ENCODE data around the gene HTD2. TPM values are rescaled to one million over a fixed set of nuclear protein-coding genes. Genes with fewer than 3 reads are reported as not detected.
"Not testable (repeated sequence)": the region's sequence is repeated elsewhere in the genome, so short reads cannot be mapped to it uniquely, and the experiment has no call there.

HTD2 gene
- total RNA-seq, 1 donor from 2014 or later, result 10.5 TPM

DNA sequence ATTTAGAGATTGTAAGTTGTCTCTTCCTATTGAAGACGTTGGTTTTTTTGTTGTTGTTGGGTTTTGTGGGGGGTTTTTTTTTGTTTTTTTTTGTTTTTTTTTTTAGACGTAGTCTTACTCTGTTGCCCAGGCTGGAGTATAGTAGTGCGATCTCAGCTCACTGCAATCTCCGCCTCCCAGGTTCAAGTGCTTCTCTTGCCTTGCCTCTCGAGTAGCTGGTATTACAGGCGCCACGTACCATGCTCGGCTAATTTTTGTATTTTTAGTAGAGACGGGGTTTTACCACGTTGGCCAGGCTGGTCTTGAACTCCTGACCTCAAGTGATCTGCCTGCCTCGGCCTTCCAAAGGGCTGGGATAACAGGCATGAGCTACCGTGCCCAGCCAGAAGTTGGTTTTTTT, 32.8 kb downstream of the HTD2 start:
- Mint-ChIP-seq H3K4me1 (ENCODE audit: low read depth) (peaks cover 44% of the 10 kb centered on the region), H3K36me3 (ENCODE audit: low read depth) (peaks cover 57% of the 10 kb centered on the region)
- not testable (repeated sequence) for H3K4me3 Mint-ChIP-seq (ENCODE audit: low read depth); DNase-seq (ENCODE audit: low spot score); H3K9me3 Mint-ChIP-seq; H3K27me3 Mint-ChIP-seq (ENCODE audit: low read depth); H3K27ac Mint-ChIP-seq
- intact Hi-C loops (cut with micrococcal nuclease), result loop anchor here (10.0 kb wide), 1 partner anchor 46 kb away; no protein-coding TSS in a partner anchor

DNA sequence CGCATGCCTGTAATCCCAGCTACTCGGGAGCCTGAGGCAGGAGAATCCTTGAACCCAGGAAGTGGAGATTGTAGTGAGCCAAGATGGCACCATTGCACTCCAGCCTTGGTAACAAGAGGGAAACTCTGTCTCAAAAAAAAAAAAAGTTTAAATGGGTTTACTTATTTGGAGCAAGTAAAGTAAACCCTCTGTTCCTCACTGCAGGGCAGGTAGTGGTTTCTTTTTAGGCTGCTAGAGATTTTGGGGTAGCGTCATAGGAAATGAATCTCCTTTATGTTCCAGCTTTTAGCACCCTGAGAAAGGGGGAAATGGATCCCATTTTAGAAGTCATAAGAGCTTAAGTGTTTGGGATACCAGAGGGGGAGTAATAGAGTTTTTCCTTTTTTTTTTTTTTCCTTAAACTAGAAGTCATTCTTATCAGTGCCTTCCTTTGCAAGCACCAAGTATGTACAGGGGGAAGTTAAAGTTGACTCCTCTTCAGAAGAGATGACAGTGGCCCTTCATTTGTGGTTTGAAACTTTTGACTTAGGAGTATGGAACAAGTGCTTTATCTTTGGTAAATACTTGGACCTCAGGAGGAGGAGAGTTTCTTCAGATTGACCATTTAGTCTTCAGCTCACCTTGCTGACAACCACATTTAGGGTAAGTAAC, 34.4 kb downstream of the HTD2 start:
- H3K4me3 Mint-ChIP-seq (ENCODE audit: low read depth), result no peak overlapping the region
- peak overlapping the region; percentile 71 for H3K27ac Mint-ChIP-seq
- DNase-seq (ENCODE audit: low spot score), result no peak
- peaks cover 53% of the 10 kb centered on the region for H3K36me3 Mint-ChIP-seq (ENCODE audit: low read depth)
- no peaks in the 10 kb centered on the region for H3K9me3 Mint-ChIP-seq
- intact Hi-C loops (cut with micrococcal nuclease), result no loop called here
- H3K4me1 Mint-ChIP-seq (ENCODE audit: low read depth), result peaks cover 34% of the 10 kb centered on the region
- no peaks in the 10 kb centered on the region for H3K27me3 Mint-ChIP-seq (ENCODE audit: low read depth)

DNA sequence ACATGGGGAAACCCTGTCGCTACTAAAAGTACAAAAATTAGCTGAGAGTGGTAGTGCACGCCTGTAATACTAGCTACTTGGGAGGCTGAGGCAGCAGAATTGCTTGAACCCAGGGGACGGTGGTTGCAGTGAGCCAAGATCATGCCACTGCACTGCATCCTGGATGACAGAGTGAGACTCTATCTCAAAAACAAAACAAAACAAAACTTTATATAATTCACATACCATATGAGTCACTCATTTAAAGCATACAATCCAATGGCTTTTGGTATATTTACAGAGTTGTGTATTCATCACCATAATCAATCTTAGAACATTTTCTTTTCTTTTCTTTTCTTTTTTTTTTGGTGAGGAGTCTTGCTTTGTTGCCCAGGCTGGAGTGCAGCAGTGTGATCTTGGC, 35.1 kb downstream of the HTD2 start:
- H3K4me3 Mint-ChIP-seq (ENCODE audit: low read depth), result no peak overlapping the region
- H3K27ac Mint-ChIP-seq, result peak overlapping the region; percentile 71
- intact Hi-C loops (cut with micrococcal nuclease), result no loop called here
- DNase-seq (ENCODE audit: low spot score), result no peak
- peaks cover 52% of the 10 kb centered on the region for H3K36me3 Mint-ChIP-seq (ENCODE audit: low read depth)
- peaks cover 35% of the 10 kb centered on the region for H3K4me1 Mint-ChIP-seq (ENCODE audit: low read depth)
- H3K27me3 Mint-ChIP-seq (ENCODE audit: low read depth), result no peaks in the 10 kb centered on the region
- no peaks in the 10 kb centered on the region for H3K9me3 Mint-ChIP-seq

DNA sequence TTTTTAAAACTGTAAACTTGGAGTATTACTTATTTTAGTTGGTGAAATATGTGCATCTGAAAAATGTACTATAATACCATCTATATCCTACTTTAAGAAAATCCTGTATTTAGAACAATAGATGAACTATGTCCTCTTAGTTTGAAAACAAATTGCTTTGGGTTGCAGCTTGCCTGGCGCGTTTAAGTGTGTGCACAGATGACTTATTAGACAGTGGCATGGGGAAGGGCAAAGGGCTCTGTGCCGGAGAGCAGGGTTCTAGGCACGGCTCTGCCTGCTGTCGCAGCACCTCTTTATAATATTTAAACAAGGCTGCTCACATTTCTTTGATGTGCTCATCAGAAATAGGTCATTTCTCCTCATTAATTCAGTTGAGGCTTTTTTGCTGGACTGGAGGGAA, 36.4 kb downstream of the HTD2 start:
- H3K4me1 Mint-ChIP-seq (ENCODE audit: low read depth), result peaks cover 34% of the 10 kb centered on the region
- intact Hi-C loops (cut with micrococcal nuclease), result no loop called here
- no peak overlapping the region for H3K27ac Mint-ChIP-seq
- no peak overlapping the region for H3K4me3 Mint-ChIP-seq (ENCODE audit: low read depth)
- no peaks in the 10 kb centered on the region for H3K9me3 Mint-ChIP-seq
- no peak for DNase-seq (ENCODE audit: low spot score)
- no peaks in the 10 kb centered on the region for H3K27me3 Mint-ChIP-seq (ENCODE audit: low read depth)
- H3K36me3 Mint-ChIP-seq (ENCODE audit: low read depth), result peaks cover 52% of the 10 kb centered on the region

DNA sequence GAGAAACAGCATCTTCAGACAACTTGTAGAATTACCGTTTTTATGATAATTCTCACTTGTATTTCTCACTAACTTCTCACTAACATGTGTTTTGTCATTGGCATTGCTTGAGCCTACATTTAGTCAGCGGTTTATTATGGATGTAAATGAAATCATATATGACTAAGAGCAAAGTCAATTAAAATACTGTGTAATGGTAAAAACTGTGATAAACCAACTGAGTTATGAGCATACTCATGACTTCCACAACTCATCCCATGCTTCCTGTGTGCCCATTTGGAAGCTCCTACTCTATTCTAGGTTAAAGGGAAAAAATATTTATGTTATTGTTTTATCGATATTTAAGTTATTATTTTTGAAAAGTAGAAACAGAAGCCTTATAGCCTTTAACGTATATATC, 39.1 kb downstream of the HTD2 start:
- intact Hi-C loops (cut with micrococcal nuclease), result no loop called here
- H3K9me3 Mint-ChIP-seq, result no peaks in the 10 kb centered on the region
- no peaks in the 10 kb centered on the region for H3K27me3 Mint-ChIP-seq (ENCODE audit: low read depth)
- H3K36me3 Mint-ChIP-seq (ENCODE audit: low read depth), result peaks cover 56% of the 10 kb centered on the region
- DNase-seq (ENCODE audit: low spot score), result no peak
- peak overlapping the region; percentile 63 for H3K27ac Mint-ChIP-seq
- H3K4me1 Mint-ChIP-seq (ENCODE audit: low read depth), result peaks cover 52% of the 10 kb centered on the region
- no peak overlapping the region for H3K4me3 Mint-ChIP-seq (ENCODE audit: low read depth)

DNA sequence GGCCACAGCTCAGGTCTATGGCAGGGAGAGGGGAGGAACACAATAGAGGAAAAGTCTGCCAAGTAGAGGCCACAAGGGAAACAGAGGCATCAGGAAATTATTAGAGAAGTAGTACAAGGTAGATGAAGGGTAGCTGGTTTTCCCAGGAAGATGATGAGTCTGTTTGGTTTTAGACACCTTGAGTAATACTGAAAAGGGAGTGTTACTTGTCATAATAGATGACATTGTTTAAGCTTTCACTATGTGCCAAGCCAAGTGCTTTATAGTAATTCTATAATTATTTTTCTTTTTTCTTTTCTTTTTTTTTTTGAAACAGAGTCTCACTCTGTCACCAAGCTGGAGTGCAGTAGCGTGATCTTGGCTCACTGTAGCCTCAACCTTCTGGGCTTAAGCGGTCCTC, 40.0 kb downstream of the HTD2 start:
- DNase-seq (ENCODE audit: low spot score), result no peak
- Mint-ChIP-seq H3K36me3 (ENCODE audit: low read depth) (peaks cover 47% of the 10 kb centered on the region), H3K27ac (peak overlapping the region; percentile 63), H3K4me3 (ENCODE audit: low read depth) (no peak overlapping the region), H3K27me3 (ENCODE audit: low read depth) (no peaks in the 10 kb centered on the region), H3K9me3 (no peaks in the 10 kb centered on the region), H3K4me1 (ENCODE audit: low read depth) (peaks cover 49% of the 10 kb centered on the region)
- intact Hi-C loops (cut with micrococcal nuclease), result loop anchor here (1.0 kb wide), 1 partner anchor 11 kb away; no protein-coding TSS in a partner anchor

DNA sequence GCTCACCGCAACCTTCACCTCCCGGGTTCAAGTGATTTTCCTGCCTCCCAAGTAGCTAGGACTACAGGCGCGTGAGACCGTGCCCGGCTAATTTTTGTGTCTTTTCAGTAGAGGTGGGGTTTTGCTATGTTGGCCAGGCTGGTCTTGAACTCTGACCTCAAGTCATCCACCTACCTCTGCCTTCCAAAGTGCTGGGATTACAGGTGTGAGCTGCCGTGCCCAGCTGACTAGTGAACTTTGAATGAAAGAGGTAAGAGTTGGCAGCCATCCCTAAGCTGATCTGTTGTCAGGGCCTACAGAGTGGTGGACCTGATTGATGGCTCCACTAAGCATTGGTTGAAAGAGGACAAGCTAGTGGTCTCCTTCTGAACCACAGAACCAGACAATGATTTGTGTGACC, 41.7 kb downstream of the HTD2 start:
- no peak for DNase-seq (ENCODE audit: low spot score)
- no peaks in the 10 kb centered on the region for H3K9me3 Mint-ChIP-seq
- peaks cover 49% of the 10 kb centered on the region for H3K36me3 Mint-ChIP-seq (ENCODE audit: low read depth)
- peak overlapping the region; percentile 53 for H3K27ac Mint-ChIP-seq
- H3K4me1 Mint-ChIP-seq (ENCODE audit: low read depth), result peaks cover 60% of the 10 kb centered on the region
- H3K27me3 Mint-ChIP-seq (ENCODE audit: low read depth), result no peaks in the 10 kb centered on the region
- no peak overlapping the region for H3K4me3 Mint-ChIP-seq (ENCODE audit: low read depth)
- intact Hi-C loops (cut with micrococcal nuclease), result no loop called here

DNA sequence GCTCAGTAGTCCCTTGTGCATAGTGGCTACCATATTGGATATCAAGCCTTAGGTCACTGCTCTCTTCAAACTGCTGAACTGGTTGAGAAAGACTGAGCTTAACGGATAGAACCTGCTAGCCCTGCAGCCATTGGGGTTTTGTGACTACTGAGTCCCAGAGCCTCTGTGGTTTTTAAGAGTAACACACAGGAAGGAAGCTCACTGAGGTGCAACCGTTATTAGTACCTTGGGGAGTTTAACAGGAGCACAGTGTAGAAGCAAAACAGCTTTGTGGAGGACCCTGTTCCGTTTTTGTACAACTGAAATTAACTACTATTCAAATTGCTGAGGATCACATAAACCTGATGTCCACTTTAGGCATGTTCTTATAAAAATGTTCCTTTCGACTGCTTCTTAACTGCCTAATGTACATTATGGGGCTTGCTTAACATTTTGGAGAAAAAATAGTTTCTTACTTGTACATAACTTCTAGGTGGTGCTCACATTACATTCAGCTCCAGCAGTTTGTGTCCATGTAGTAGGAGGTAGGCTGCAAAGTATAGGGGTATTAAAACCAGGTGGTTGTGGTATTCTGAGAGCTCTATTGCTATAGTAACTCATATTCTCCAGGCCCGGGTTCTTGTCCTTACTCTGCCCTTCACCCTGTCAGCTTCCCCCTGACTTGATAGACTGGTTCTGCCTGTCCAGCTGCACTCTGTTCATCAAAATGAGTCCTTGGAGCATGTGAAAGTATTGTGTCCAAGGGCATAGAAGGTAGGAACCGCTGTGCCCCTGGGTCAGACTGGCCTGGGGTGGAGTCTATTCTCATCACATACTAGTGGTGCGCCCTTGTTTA, 43.7 kb downstream of the HTD2 start:
- H3K9me3 Mint-ChIP-seq, result no peaks in the 10 kb centered on the region
- peaks cover 46% of the 10 kb centered on the region for H3K36me3 Mint-ChIP-seq (ENCODE audit: low read depth)
- H3K4me1 Mint-ChIP-seq (ENCODE audit: low read depth), result peaks cover 67% of the 10 kb centered on the region
- intact Hi-C loops (cut with micrococcal nuclease), result loop anchor here (10.0 kb wide), 1 partner anchor 85 kb away; no protein-coding TSS in a partner anchor
- peak overlapping the region; percentile 82 for H3K27ac Mint-ChIP-seq
- no peak for DNase-seq (ENCODE audit: low spot score)
- H3K27me3 Mint-ChIP-seq (ENCODE audit: low read depth), result no peaks in the 10 kb centered on the region
- peak overlapping the region; percentile 27 for H3K4me3 Mint-ChIP-seq (ENCODE audit: low read depth)

DNA sequence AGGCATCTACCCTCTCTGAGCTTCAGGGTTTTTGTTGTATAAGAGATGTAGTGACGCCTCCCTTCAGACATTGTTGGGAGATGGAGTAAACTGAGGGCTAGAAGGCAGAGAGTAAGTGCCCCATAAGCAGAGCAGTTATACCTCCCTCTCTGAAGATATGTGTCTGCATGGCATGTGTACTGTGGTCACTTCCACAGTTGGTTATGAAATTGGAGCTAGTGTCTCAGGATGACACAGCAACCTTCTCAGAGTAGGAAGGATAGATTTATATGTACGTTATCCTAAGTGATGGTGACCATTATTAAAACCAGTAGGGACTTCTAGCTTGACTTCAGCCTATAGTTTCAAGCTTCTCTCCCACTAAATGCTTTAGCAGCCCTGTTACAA, 44.3 kb downstream of the HTD2 start:
- H3K36me3 Mint-ChIP-seq (ENCODE audit: low read depth), result peaks cover 46% of the 10 kb centered on the region
- no peaks in the 10 kb centered on the region for H3K27me3 Mint-ChIP-seq (ENCODE audit: low read depth)
- H3K9me3 Mint-ChIP-seq, result no peaks in the 10 kb centered on the region
- H3K27ac Mint-ChIP-seq, result peak overlapping the region; percentile 82
- H3K4me3 Mint-ChIP-seq (ENCODE audit: low read depth), result peak overlapping the region; percentile 27
- intact Hi-C loops (cut with micrococcal nuclease), result loop anchor here (10.0 kb wide), 1 partner anchor 86 kb away; no protein-coding TSS in a partner anchor
- no peak for DNase-seq (ENCODE audit: low spot score)
- peaks cover 72% of the 10 kb centered on the region for H3K4me1 Mint-ChIP-seq (ENCODE audit: low read depth)

DNA sequence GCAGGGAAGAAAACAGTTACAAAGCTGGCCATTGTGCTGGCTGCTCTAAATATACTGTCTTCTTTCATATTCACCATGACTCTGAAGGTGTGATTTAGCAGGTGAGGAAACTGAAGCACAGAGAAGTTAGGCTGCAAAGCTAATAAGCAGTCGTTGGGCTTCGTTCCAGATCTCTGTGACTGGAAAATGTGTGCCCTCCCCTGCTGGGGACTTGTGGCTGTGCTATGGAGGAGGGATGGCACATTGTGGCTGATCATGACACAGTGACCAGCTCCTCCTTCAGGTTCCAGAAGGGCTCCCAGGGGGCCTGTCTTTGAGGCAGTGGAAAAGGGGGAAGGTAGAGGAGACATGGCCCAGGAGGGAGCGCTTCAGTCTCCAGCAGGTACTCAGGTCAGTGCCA, 45.6 kb downstream of the HTD2 start:
- H3K4me3 Mint-ChIP-seq (ENCODE audit: low read depth), result peak overlapping the region; percentile 65

DNA sequence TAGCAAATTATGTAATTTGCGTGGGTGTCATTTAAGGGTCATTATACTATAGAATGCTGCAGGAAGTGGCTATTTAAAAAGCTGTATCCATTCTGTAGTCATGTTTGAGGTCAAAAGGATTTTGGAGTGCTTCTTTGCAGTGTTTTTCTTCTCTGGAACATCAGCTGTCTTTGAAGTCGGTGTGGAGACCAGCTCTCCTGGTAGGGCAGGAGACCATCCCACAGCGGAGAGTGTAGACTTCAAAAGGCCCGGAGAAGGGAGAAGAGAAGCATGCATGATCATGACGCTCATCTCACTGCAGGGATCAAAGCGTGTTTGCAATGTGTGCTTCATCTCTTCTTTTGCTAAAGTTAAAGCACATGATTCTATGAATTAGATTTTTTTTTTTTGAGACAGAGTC, 46.3 kb downstream of the HTD2 start:
- Mint-ChIP-seq H3K27me3 (ENCODE audit: low read depth) (no peaks in the 10 kb centered on the region), H3K9me3 (no peaks in the 10 kb centered on the region), H3K4me1 (ENCODE audit: low read depth) (peaks cover 77% of the 10 kb centered on the region), H3K4me3 (ENCODE audit: low read depth) (peak overlapping the region; percentile 82), H3K36me3 (ENCODE audit: low read depth) (peaks cover 38% of the 10 kb centered on the region), H3K27ac (peak overlapping the region; percentile 87)
- no peak for DNase-seq (ENCODE audit: low spot score)
- intact Hi-C loops (cut with micrococcal nuclease), result loop anchor here (10.0 kb wide), 1 partner anchor 88 kb away; no protein-coding TSS in a partner anchor

More for the DNA sequence above, 45.6 kb downstream of the HTD2 start:
- Mint-ChIP-seq H3K9me3 (no peaks in the 10 kb centered on the region), H3K4me1 (ENCODE audit: low read depth) (peaks cover 76% of the 10 kb centered on the region), H3K27ac (peak overlapping the region; percentile 87), H3K36me3 (ENCODE audit: low read depth) (peaks cover 42% of the 10 kb centered on the region), H3K27me3 (ENCODE audit: low read depth) (no peaks in the 10 kb centered on the region)
- no peak for DNase-seq (ENCODE audit: low spot score)
- intact Hi-C loops (cut with micrococcal nuclease), result loop anchor here (10.0 kb wide), 1 partner anchor 87 kb away; no protein-coding TSS in a partner anchor

DNA sequence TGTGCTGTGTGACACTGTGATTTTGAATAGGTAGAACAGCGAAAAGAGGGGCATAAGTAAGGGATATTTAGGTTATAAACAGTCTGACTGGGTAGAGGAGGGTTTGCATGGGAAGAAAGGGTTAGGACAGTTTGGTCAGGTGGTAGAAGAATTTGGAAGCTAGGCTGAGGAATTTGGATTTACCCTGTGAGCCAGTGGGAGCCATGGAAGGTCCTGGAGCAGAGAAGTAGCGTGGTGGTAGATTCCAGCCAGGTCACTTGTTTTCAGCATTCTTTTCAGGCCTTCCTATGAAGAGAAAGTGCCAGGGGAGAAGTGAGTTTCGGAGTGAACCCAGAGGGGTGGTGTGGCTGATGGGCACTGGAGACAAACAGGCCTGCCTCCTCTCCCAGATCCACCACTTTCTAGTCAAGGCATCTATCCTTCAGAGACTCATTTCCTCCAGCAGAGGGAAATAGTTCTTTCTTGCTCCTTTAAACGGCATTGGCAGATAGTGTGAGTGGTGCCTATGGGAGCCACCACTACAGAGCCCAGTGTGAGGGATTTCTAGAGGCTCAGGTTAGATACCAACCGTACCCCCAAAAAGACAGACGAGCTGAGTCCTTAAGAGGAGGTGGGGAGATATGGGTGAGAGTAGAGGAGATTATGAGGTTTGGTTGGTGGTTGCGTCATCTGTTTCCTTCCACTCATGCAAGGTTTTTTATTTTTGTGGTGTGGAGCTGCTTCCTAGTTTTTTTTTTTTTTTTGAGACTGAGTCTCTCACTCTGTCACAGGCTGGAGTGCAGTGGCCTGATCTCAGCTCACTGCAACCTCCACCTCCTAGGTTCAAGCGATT, 47.6 kb downstream of the HTD2 start:
- Mint-ChIP-seq H3K27ac (peak overlapping the region; percentile 97), H3K27me3 (ENCODE audit: low read depth) (no peaks in the 10 kb centered on the region), H3K36me3 (ENCODE audit: low read depth) (peaks cover 26% of the 10 kb centered on the region), H3K4me3 (ENCODE audit: low read depth) (peak overlapping the region; percentile 82), H3K9me3 (no peaks in the 10 kb centered on the region), H3K4me1 (ENCODE audit: low read depth) (peaks cover 80% of the 10 kb centered on the region)
- intact Hi-C loops (cut with micrococcal nuclease), result loop anchor here (10.0 kb wide), 1 partner anchor 89 kb away; no protein-coding TSS in a partner anchor
- DNase-seq (ENCODE audit: low spot score), result peak; percentile 46

Measured in activated T-helper 2 cell treated with anti-CD3 and anti-CD28 coated beads, Interferon-gamma antibody, Interleukin-2, Interleukin-4, amounts not matched to agents 10 μg/mL and 5 μg/mL and 100 μg/mL, durations not matched to agents 14 hours and 24 hours and 36 hours (primary cell).